ENCODE measurements around the gene SLC29A3. TPM values are rescaled to one million over a fixed set of nuclear protein-coding genes. Genes with fewer than 3 reads are reported as not detected.

The SLC29A3 gene
- total RNA-seq, 1 donor = 2.5 TPM

GRCh38 chr10:71336632-71337031 is 17.6 kb downstream of the SLC29A3 start:
- Histone ChIP-seq H3K27me3 (ENCODE audit: insufficient read depth, low read length) (no peaks in the 10 kb centered on the region), H3K9me3 (ENCODE audit: low read depth, low read length) (no peaks in the 10 kb centered on the region), H3K4me2 (ENCODE audit: insufficient read depth, low read length) (no peak overlapping the region), H3K4me1 (ENCODE audit: insufficient read depth, low read length) (no peaks in the 10 kb centered on the region), H2AFZ (ENCODE audit: low read length) (no peak overlapping the region), H3K79me2 (ENCODE audit: insufficient read depth, low read length) (no peaks in the 10 kb centered on the region), H3K4me3 (ENCODE audit: insufficient read depth, low read length) (no peak overlapping the region), H4K20me1 (ENCODE audit: insufficient read depth, low read length) (no peaks in the 10 kb centered on the region), H3K27ac (ENCODE audit: low read depth, low read length) (no peak overlapping the region), H3K36me3 (ENCODE audit: insufficient read depth, low read length) (no peaks in the 10 kb centered on the region)
- no peak for DNase-seq (ENCODE audit: insufficient read length, low spot score, missing footprints)
- no peak for TF ChIP-seq CTCF (IDR thresholded peaks at IDR 0.05; ENCODE audit: extremely low read depth, low read depth, low read length)

GRCh38 chr10:71337219-71337701 is 18.2 kb downstream of the SLC29A3 start:
- no peak for DNase-seq (ENCODE audit: insufficient read length, low spot score, missing footprints)
- H3K4me3 ChIP-seq (ENCODE audit: insufficient read depth, low read length) = no peak overlapping the region
- no peak overlapping the region for H3K4me2 ChIP-seq (ENCODE audit: insufficient read depth, low read length)
- no peaks in the 10 kb centered on the region for H4K20me1 ChIP-seq (ENCODE audit: insufficient read depth, low read length)
- H3K27me3 ChIP-seq (ENCODE audit: insufficient read depth, low read length) = no peaks in the 10 kb centered on the region
- H3K4me1 ChIP-seq (ENCODE audit: insufficient read depth, low read length) = no peaks in the 10 kb centered on the region
- no peaks in the 10 kb centered on the region for H3K9me3 ChIP-seq (ENCODE audit: low read depth, low read length)
- H3K27ac ChIP-seq (ENCODE audit: low read depth, low read length) = no peak overlapping the region
- H2AFZ ChIP-seq (ENCODE audit: low read length) = no peak overlapping the region
- TF ChIP-seq CTCF (IDR thresholded peaks at IDR 0.05; ENCODE audit: extremely low read depth, low read depth, low read length) = no peak
- no peaks in the 10 kb centered on the region for H3K36me3 ChIP-seq (ENCODE audit: insufficient read depth, low read length)
- H3K79me2 ChIP-seq (ENCODE audit: insufficient read depth, low read length) = no peaks in the 10 kb centered on the region

- Histone ChIP-seq H3K4me1 (ENCODE audit: insufficient read depth, low read length) (no peaks in the 10 kb centered on the region), H4K20me1 (ENCODE audit: insufficient read depth, low read length) (no peaks in the 10 kb centered on the region), H3K27me3 (ENCODE audit: insufficient read depth, low read length) (no peaks in the 10 kb centered on the region), H2AFZ (ENCODE audit: low read length) (no peak overlapping the region), H3K9me3 (ENCODE audit: low read depth, low read length) (no peaks in the 10 kb centered on the region), H3K4me2 (ENCODE audit: insufficient read depth, low read length) (no peak overlapping the region), H3K36me3 (ENCODE audit: insufficient read depth, low read length) (no peaks in the 10 kb centered on the region), H3K27ac (ENCODE audit: low read depth, low read length) (no peak overlapping the region), H3K79me2 (ENCODE audit: insufficient read depth, low read length) (no peaks in the 10 kb centered on the region), H3K4me3 (ENCODE audit: insufficient read depth, low read length) (no peak overlapping the region)
- no peak for DNase-seq (ENCODE audit: insufficient read length, low spot score, missing footprints)
- no peak for TF ChIP-seq CTCF (IDR thresholded peaks at IDR 0.05; ENCODE audit: extremely low read depth, low read depth, low read length)
Observed at GRCh38 chr10:71338728-71339495, 19.9 kb downstream of the SLC29A3 start.

- no peak for DNase-seq (ENCODE audit: insufficient read length, low spot score, missing footprints)
- TF ChIP-seq CTCF (IDR thresholded peaks at IDR 0.05; ENCODE audit: extremely low read depth, low read depth, low read length) = no peak
- Histone ChIP-seq H3K4me2 (ENCODE audit: insufficient read depth, low read length) (no peak overlapping the region), H3K27ac (ENCODE audit: low read depth, low read length) (no peak overlapping the region), H3K4me3 (ENCODE audit: insufficient read depth, low read length) (no peak overlapping the region), H3K79me2 (ENCODE audit: insufficient read depth, low read length) (no peaks in the 10 kb centered on the region), H3K9me3 (ENCODE audit: low read depth, low read length) (no peaks in the 10 kb centered on the region), H3K36me3 (ENCODE audit: insufficient read depth, low read length) (no peaks in the 10 kb centered on the region), H2AFZ (ENCODE audit: low read length) (no peak overlapping the region), H3K4me1 (ENCODE audit: insufficient read depth, low read length) (no peaks in the 10 kb centered on the region), H3K27me3 (ENCODE audit: insufficient read depth, low read length) (no peaks in the 10 kb centered on the region), H4K20me1 (ENCODE audit: insufficient read depth, low read length) (no peaks in the 10 kb centered on the region)
Observed at GRCh38 chr10:71339796-71340589, 20.9 kb downstream of the SLC29A3 start.
